Measurements from ENCODE around the gene TARS1.
A peak's percentile ranks its signal among the peaks of the same experiment; 100 is the strongest.

The TARS1 gene

DNA sequence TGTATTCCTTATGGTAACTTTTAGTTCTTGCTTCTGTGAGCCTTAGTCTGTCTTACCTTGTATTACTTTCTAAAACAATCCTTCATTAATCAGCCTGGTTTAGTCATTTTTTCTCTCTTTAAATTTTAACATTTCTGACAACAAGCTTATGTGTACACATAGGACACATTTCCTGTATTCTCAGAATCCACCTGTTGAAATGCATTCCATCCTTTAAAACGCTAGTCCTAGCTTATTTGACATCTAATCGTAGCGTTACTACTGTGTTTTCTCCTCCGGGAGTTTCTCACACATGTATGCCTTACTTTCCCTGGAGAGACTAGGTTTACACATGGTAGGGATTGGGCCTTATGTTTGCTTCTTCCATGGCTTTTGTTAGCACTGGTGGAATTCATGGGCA lies 3.8 kb downstream of the TARS1 start:
- no peak overlapping the region for H3K27ac ChIP-seq (ENCODE audit: extremely low read depth, low read depth, low read length)
- no peaks in the 10 kb centered on the region for H3K9me3 ChIP-seq (ENCODE audit: control insufficient read depth, insufficient read depth, low read depth, low read length)
- ChIA-PET POLR2A (no interaction called here), CTCF (interaction anchor here (1.2 kb wide), 1 partner anchor 9 kb away, joined by 3 read pairs; no protein-coding TSS in a partner anchor)
- peaks cover 49 to 53% of the 10 kb centered on the region in 2 experiments for H3K36me3 ChIP-seq (ENCODE audit: control insufficient read depth in 2 of 2, insufficient read depth in 1 of 2, low read length in 2 of 2)
- H3K4me3 ChIP-seq (ENCODE audit: low read depth, low read length), result no peak overlapping the region
- TF ChIP-seq ZNF837 (tag by site-specific recombination; IDR thresholded peaks at IDR 0.05) (no peak), SCRT2 (tag by site-specific recombination; IDR thresholded peaks at IDR 0.05) (peak; percentile 98), SCRT1 (tag by site-specific recombination; IDR thresholded peaks at IDR 0.05; ENCODE audit: borderline replicate concordance) (peak; percentile 89)
- H3K4me1 ChIP-seq (ENCODE audit: control insufficient read depth, insufficient read depth, low read length), result peaks cover 4% of the 10 kb centered on the region

DNA sequence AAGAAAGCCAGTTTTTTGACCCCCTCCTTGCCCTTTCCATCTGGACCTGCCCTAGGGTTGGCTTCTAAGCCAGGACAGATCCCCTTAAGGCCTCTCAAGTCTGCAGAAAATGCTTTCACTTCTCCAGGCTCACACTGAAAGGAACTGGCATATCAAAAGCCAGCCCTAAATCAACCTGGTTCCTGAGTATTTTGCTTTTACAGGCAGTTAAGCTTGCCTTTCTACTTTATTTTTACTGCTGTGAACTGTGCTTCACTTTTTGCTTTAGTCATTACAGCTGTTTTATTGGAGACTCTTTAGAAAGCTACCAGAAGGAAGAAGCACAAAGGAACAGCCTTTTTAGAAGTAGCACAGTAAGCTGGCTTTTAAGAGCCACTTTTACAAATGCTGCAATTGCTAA lies 5.0 kb downstream of the TARS1 start:
- no peaks in the 10 kb centered on the region for H3K9me3 ChIP-seq (ENCODE audit: control insufficient read depth, insufficient read depth, low read depth, low read length)
- H3K36me3 ChIP-seq (ENCODE audit: control insufficient read depth in 2 of 2, insufficient read depth in 1 of 2, low read length in 2 of 2), result peaks cover 61 to 66% of the 10 kb centered on the region in 2 experiments
- no peak overlapping the region for H3K27ac ChIP-seq (ENCODE audit: extremely low read depth, low read depth, low read length)
- H3K4me1 ChIP-seq (ENCODE audit: control insufficient read depth, insufficient read depth, low read length), result 0 out of 2 replicates have a peak, but pooled peaks cover 3% of the 10 kb centered on the region
- TF ChIP-seq ZNF362 (tag by site-specific recombination; IDR thresholded peaks at IDR 0.05), result no peak
- peak; percentile 57; the same call in 1 of the 2 replicates for TF ChIP-seq FEZF1 (tag by site-specific recombination; IDR thresholded peaks at IDR 0.05)
- TF ChIP-seq, protein P1, sequence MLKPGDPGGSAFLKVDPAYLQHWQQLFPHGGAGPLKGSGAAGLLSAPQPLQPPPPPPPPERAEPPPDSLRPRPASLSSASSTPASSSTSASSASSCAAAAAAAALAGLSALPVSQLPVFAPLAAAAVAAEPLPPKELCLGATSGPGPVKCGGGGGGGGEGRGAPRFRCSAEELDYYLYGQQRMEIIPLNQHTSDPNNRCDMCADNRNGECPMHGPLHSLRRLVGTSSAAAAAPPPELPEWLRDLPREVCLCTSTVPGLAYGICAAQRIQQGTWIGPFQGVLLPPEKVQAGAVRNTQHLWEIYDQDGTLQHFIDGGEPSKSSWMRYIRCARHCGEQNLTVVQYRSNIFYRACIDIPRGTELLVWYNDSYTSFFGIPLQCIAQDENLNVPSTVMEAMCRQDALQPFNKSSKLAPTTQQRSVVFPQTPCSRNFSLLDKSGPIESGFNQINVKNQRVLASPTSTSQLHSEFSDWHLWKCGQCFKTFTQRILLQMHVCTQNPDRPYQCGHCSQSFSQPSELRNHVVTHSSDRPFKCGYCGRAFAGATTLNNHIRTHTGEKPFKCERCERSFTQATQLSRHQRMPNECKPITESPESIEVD (tag by site-specific recombination; IDR thresholded peaks at IDR 0.05), result peak; percentile 57
- peak; percentile 4; the same call in 1 of the 2 replicates for TF ChIP-seq PRDM1 (tag by site-specific recombination; IDR thresholded peaks at IDR 0.05)
- TF ChIP-seq, protein P2, sequence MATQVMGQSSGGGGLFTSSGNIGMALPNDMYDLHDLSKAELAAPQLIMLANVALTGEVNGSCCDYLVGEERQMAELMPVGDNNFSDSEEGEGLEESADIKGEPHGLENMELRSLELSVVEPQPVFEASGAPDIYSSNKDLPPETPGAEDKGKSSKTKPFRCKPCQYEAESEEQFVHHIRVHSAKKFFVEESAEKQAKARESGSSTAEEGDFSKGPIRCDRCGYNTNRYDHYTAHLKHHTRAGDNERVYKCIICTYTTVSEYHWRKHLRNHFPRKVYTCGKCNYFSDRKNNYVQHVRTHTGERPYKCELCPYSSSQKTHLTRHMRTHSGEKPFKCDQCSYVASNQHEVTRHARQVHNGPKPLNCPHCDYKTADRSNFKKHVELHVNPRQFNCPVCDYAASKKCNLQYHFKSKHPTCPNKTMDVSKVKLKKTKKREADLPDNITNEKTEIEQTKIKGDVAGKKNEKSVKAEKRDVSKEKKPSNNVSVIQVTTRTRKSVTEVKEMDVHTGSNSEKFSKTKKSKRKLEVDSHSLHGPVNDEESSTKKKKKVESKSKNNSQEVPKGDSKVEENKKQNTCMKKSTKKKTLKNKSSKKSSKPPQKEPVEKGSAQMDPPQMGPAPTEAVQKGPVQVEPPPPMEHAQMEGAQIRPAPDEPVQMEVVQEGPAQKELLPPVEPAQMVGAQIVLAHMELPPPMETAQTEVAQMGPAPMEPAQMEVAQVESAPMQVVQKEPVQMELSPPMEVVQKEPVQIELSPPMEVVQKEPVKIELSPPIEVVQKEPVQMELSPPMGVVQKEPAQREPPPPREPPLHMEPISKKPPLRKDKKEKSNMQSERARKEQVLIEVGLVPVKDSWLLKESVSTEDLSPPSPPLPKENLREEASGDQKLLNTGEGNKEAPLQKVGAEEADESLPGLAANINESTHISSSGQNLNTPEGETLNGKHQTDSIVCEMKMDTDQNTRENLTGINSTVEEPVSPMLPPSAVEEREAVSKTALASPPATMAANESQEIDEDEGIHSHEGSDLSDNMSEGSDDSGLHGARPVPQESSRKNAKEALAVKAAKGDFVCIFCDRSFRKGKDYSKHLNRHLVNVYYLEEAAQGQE (tag by site-specific recombination; IDR thresholded peaks at IDR 0.05), result no peak
- no peak for TF ChIP-seq ZFP41 (tag by site-specific recombination; IDR thresholded peaks at IDR 0.05; ENCODE audit: borderline replicate concordance)
- CTCF ChIA-PET, result interaction anchor here (0.8 kb wide), 1 partner anchor 524 kb away, joined by 3 read pairs; no protein-coding TSS in a partner anchor
- no peak overlapping the region for H3K4me3 ChIP-seq (ENCODE audit: low read depth, low read length)
- POLR2A ChIA-PET, result no interaction called here

GRCh38 chr5:33448118-33448517 lies 7.4 kb downstream of the TARS1 start:
- POLR2A ChIA-PET, result no interaction called here
- H3K9me3 ChIP-seq (ENCODE audit: control insufficient read depth, insufficient read depth, low read depth, low read length), result no peaks in the 10 kb centered on the region
- no peak overlapping the region for H3K27ac ChIP-seq (ENCODE audit: extremely low read depth, low read depth, low read length)
- peaks cover 76 to 81% of the 10 kb centered on the region in 2 experiments for H3K36me3 ChIP-seq (ENCODE audit: control insufficient read depth in 2 of 2, insufficient read depth in 1 of 2, low read length in 2 of 2)
- no peak overlapping the region for H3K4me3 ChIP-seq (ENCODE audit: low read depth, low read length)
- 0 out of 2 replicates have a peak, but pooled peaks cover 3% of the 10 kb centered on the region for H3K4me1 ChIP-seq (ENCODE audit: control insufficient read depth, insufficient read depth, low read length)
- CTCF ChIA-PET, result interaction anchor here (1.0 to 1.5 kb wide), 2 partner anchors 12 to 13 kb away, joined by 3 to 5 read pairs; no protein-coding TSS in a partner anchor
- TF ChIP-seq ZBTB17 (tag by site-specific recombination; IDR thresholded peaks at IDR 0.05) (no peak), ZNF398 (tag by site-specific recombination; IDR thresholded peaks at IDR 0.05) (no peak), ZFP41 (tag by site-specific recombination; IDR thresholded peaks at IDR 0.05; ENCODE audit: borderline replicate concordance) (no peak), ZNF214 (tag by site-specific recombination; IDR thresholded peaks at IDR 0.05; ENCODE audit: borderline replicate concordance) (no peak), GLI2 (tag by site-specific recombination; IDR thresholded peaks at IDR 0.05; ENCODE audit: borderline replicate concordance, low read depth) (no peak), ZNF341 (tag by site-specific recombination; IDR thresholded peaks at IDR 0.05; ENCODE audit: low read depth) (no peak), ZSCAN23 (tag by site-specific recombination; IDR thresholded peaks at IDR 0.05) (no peak), ZNF843 (tag by site-specific recombination; IDR thresholded peaks at IDR 0.05) (no peak), ZNF521 (tag by site-specific recombination; IDR thresholded peaks at IDR 0.05) (no peak), ZNF777 (tag by site-specific recombination; IDR thresholded peaks at IDR 0.05; ENCODE audit: borderline replicate concordance) (no peak), ZNF626 (tag by site-specific recombination; IDR thresholded peaks at IDR 0.05) (no peak), ZNF280D (tag by site-specific recombination; IDR thresholded peaks at IDR 0.05) (no peak)
